GM18870 (cell line): ENCODE results near the gene CPN1.
"Not testable (repeated sequence)": the region's sequence is repeated elsewhere in the genome, so short reads cannot be mapped to it uniquely, and the experiment has no call there.

ENCODE experiments used
- ATAC-seq: cut with Tn5 transposase; IDR thresholded peaks from one replicate; pipeline ENCODE4 v1.9.1; 2021; ENCODE audit warnings: moderate library complexity; ENCODE audit not compliant: unreplicated experiment

The CPN1 gene

GRCh38 chr10:100082276-100082675, 607 bp upstream of the CPN1 start:
- not testable (repeated sequence) for ATAC-seq

GRCh38 chr10:100076750-100077149, 4.9 kb downstream of the CPN1 start:
- ATAC-seq = no peak

GRCh38 chr10:100075426-100076220, 6.0 kb downstream of the CPN1 start:
- ATAC-seq = no peak

GRCh38 chr10:100072514-100072913, 9.2 kb downstream of the CPN1 start:
- ATAC-seq = no peak

GRCh38 chr10:100071529-100071928, 10.1 kb downstream of the CPN1 start:
- no peak for ATAC-seq

- ATAC-seq = no peak
Observed at GRCh38 chr10:100067466-100067865, 14.2 kb downstream of the CPN1 start.

- ATAC-seq = no peak
Observed at GRCh38 chr10:100065084-100065660, 16.5 kb downstream of the CPN1 start.

GRCh38 chr10:100061401-100061800, 20.3 kb downstream of the CPN1 start:
- ATAC-seq = no peak

GRCh38 chr10:100057948-100058347, 23.7 kb downstream of the CPN1 start:
- ATAC-seq = no peak

GRCh38 chr10:100053686-100054460, 27.8 kb downstream of the CPN1 start:
- ATAC-seq = no peak

GRCh38 chr10:100046021-100046486, 35.6 kb downstream of the CPN1 start:
- ATAC-seq = no peak

GRCh38 chr10:100045592-100045991, 36.1 kb downstream of the CPN1 start:
- no peak for ATAC-seq

- no peak for ATAC-seq
Observed at GRCh38 chr10:100043796-100044195, 37.9 kb downstream of the CPN1 start.

GRCh38 chr10:100043344-100043743, 38.3 kb downstream of the CPN1 start:
- no peak for ATAC-seq

GRCh38 chr10:100041306-100042002, 40.2 kb downstream of the CPN1 start:
- no peak for ATAC-seq

- no peak for ATAC-seq
Observed at GRCh38 chr10:100038561-100039071, 43.1 kb downstream of the CPN1 start.

- no peak for ATAC-seq
Observed at GRCh38 chr10:100037758-100038315, 43.8 kb downstream of the CPN1 start.

- no peak for ATAC-seq
Observed at GRCh38 chr10:100036850-100037249, 44.8 kb downstream of the CPN1 start.

GRCh38 chr10:100033766-100034418, 47.8 kb downstream of the CPN1 start:
- ATAC-seq = no peak

- ATAC-seq = no peak
Observed at GRCh38 chr10:100027416-100027815, 54.3 kb downstream of the CPN1 start.
